Heart left ventricle (tissue), 16 donors: ENCODE measurements around the gene MKLN1. TPM values are rescaled to one million over a fixed set of nuclear protein-coding genes. Genes with fewer than 3 reads are reported as not detected.

Source experiments
- ATAC-seq, 4 donors: fragments of 200-7000 bp; cut with Tn5 transposase; one replicate each; pipeline ENCODE4 v1.9.1; 2020 to 2022; ENCODE audit warnings: moderate library complexity in 4 of 4, mild to moderate bottlenecking in 3 of 4, moderate number of reproducible peaks in 1 of 4
- DNase-seq, 5 donors: peaks; one replicate each; pipeline ENCODE4 v3.0.0-alpha.2; 2020
- H3K27ac ChIP-seq, 12 donors: fragments of 200-600 bp; sonication (generic) in 4 of 12; one replicate each; pipeline versions ENCODE4 v1.5.0 to v1.8.0; 2016 to 2022; ENCODE audit warnings: mild to moderate bottlenecking in 2 of 12
- H3K27me3 ChIP-seq, 9 donors: fragments of 200-600 bp; sonication (generic) in 2 of 9; one replicate each; pipeline versions ENCODE4 v1.5.1 to v1.8.0; 2016 to 2022; ENCODE audit warnings: mild to moderate bottlenecking in 3 of 9
- H3K36me3 ChIP-seq, 9 donors: fragments of 200-600 bp; sonication (generic) in 2 of 9; one replicate each; pipeline versions ENCODE4 v1.5.0 to v1.8.0; 2018 to 2022; ENCODE audit warnings: mild to moderate bottlenecking in 2 of 9
- H3K4me1 ChIP-seq, 12 donors: fragments of 200-600 bp; sonication (generic) in 4 of 12; one replicate each; pipeline versions ENCODE4 v1.5.0 to v1.8.0; 2016 to 2022; ENCODE audit warnings: mild to moderate bottlenecking in 3 of 12
- H3K4me3 ChIP-seq, 12 donors: fragments of 200-600 bp; sonication (generic) in 4 of 12; one replicate each; pipeline versions ENCODE4 v1.5.0 to v1.8.0; 2017 to 2022; ENCODE audit warnings: mild to moderate bottlenecking in 9 of 12, moderate library complexity in 4 of 12
- H3K9me3 ChIP-seq, 12 donors: fragments of 200-600 bp; sonication (generic) in 4 of 12; one replicate each; pipeline versions ENCODE4 v1.5.0 to v1.8.0; 2016 to 2022; ENCODE audit warnings: mild to moderate bottlenecking in 1 of 12
- POLR2A ChIP-seq, 2 donors: fragments of 450-650 bp; IDR thresholded peaks; one replicate each; pipeline ENCODE4 v1.6.1; 2017; ENCODE audit warnings: antibody characterized with exemption in 2 of 2, mild to moderate bottlenecking in 2 of 2, moderate library complexity in 2 of 2
- WGBS, 4 donors: extraction: QIAGEN DNeasy Blood & Tissue Kit in 2 of 4; methylation state at CpG; one replicate each; pipeline versions ENCODE4 v1.1.5 to v1.1.7; 2013 to 2018; 5-methylcytosine and 5-hydroxymethylcytosine counted together
- intact Hi-C, 10 donors: fragments of 100-400 bp; cut with DNase I; formaldehyde crosslinking; loops; one replicate each; pipeline versions ENCODE4 v1.11.1 to v1.14.2; 2022
- polyA plus RNA-seq, 2 donors: library from polyadenylated mRNA; stranded (reverse); fragments of 200-250 nt; gene quantifications; one replicate each; pipeline ENCODE4 v1.2.3, GENCODE V29; 2013
- total RNA-seq, 9 donors: library from RNA; depleted of rRNA in 2 of 9; stranded (reverse); fragments of >200 nt in 2 of 9; fragmentation: NEBNext Ultra II Directional in 3 of 9; extraction: Animal tissue kit (Norgen Biotek cat#: 25700) in 3 of 9; gene quantifications; one replicate each; pipeline versions ENCODE4 v1.1.0 to v1.2.4, GENCODE V29; 2016 to 2023
- TF ChIP-seq, protein P1 (sequence below), 12 donors: fragments of 200-600 bp; sonication (generic) in 4 of 12; IDR thresholded peaks; one replicate each; pipeline versions ENCODE4 v1.5.0 to v1.8.0; 2018 to 2022; ENCODE audit warnings: antibody characterized with exemption in 12 of 12, mild to moderate bottlenecking in 5 of 12
- donor health status: ischemic (EF 13 %, LVEDD 7.1; RV severe dilation, severe dysfunction).
- donor health status: healthy with polysubstance abuse.
- donor health status: DM: no; HTN: yes; CAD: no.
- donor health status: DM: no; HTN: no; CAD: no.
- donor health status: ischemic (EF 25% LVEDD 6.9; RV normal size, moderate dysfunction).
- donor health status: ischemic (EF 25% LVEDD 5.7; RV mildly dilated, moderate dysfunction).
- donor health status: healthy.
- donor health status: DM: yes; HTN: yes; CAD: no.
- donor health status: ischemic (EF 35%, LVEDD 5.7; RV mildly dilated, moderate dysfunction).
- donor health status: nonischemic (EF 11% LVEDD 7.7; RV severe dilation, severe dysfunction).
- donor health status: DM: yes; HTN: yes; CAD: no.
- donor health status: PGD.
- donor health status: ischemic (EF 29% LVEDD 5.4; RV normal size, mild dysfunction).
- donor health status: nonischemic (EF 23%, LVEDD 6.1; RV moderate dilation, normal function).

MKLN1 gene
- total and polyA plus RNA-seq, 11 donors: 11.5 to 49.7 (median 37.6) TPM

DNA sequence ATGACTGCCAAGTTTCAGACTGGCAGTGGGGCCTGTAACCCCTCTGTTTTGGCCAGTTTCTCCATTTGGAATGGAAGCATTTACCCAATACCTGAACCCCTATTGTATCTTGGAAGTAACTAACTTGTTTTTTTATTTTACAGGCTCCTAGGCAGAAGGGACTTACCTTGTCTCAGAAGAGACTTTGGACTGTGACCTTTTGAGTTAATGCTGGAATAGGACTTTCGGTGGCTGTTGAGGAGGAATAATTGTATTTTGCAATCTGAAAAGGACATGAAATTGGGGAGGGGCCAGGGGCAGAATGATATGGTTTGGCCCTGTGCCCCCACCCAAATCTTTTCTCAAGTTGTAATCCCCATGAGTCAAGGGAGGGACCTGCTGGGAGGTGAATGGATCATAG is 20.0 kb upstream of the MKLN1 start:
- 95 to 100% (median 99%) methylated on average over 1 of the region's 1 CpG for WGBS, 4 donors
- TF ChIP-seq POLR2A (IDR thresholded peaks at IDR 0.05): no peak
- TF ChIP-seq, protein P1, sequence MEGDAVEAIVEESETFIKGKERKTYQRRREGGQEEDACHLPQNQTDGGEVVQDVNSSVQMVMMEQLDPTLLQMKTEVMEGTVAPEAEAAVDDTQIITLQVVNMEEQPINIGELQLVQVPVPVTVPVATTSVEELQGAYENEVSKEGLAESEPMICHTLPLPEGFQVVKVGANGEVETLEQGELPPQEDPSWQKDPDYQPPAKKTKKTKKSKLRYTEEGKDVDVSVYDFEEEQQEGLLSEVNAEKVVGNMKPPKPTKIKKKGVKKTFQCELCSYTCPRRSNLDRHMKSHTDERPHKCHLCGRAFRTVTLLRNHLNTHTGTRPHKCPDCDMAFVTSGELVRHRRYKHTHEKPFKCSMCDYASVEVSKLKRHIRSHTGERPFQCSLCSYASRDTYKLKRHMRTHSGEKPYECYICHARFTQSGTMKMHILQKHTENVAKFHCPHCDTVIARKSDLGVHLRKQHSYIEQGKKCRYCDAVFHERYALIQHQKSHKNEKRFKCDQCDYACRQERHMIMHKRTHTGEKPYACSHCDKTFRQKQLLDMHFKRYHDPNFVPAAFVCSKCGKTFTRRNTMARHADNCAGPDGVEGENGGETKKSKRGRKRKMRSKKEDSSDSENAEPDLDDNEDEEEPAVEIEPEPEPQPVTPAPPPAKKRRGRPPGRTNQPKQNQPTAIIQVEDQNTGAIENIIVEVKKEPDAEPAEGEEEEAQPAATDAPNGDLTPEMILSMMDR (IDR thresholded peaks at IDR 0.05): no peak
- Histone ChIP-seq H3K4me1 (peaks cover 0 to 9% (median 6%) of the 10 kb centered on the region in 12 donors), H3K9me3 (peaks cover 0 to 14% (median 0%) of the 10 kb centered on the region in 12 donors), H3K4me3 (no peak overlapping the region), H3K27me3 (no peaks in the 10 kb centered on the region), H3K27ac (no peak overlapping the region), H3K36me3 (no peaks in the 10 kb centered on the region)
- ATAC-seq: no peak
- intact Hi-C loops: loop anchor here in 5 of 10 donors (5.0 to 10.0 kb wide), 6 partner anchors 203 to 413 kb away; no protein-coding TSS in a partner anchor
- DNase-seq: no peak

DNA sequence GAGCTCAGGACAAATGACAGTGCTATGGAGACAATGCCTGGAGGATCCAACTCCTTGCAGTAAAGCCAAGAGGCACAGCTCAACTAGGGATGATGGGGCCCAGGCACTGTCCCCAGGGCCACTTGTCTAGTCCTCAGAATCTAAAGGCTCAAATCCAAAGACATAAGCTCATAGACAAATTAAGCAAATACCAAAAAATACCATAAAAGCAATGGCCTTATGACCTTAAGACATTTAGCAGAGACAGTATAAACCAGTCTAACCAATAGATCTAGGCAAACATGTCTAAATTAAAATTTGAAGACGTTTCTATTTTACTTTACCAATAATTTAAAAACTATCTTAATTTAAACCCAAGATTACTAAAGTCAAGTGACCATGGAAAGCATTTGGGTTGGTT is 14.8 kb upstream of the MKLN1 start:
- no peak for DNase-seq
- Histone ChIP-seq H3K9me3 (peaks cover 0 to 14% (median 0%) of the 10 kb centered on the region in 12 donors), H3K4me1 (no peaks in the 10 kb centered on the region), H3K36me3 (no peaks in the 10 kb centered on the region), H3K4me3 (no peak overlapping the region), H3K27ac (no peak overlapping the region), H3K27me3 (no peaks in the 10 kb centered on the region)
- no peak for TF ChIP-seq POLR2A (IDR thresholded peaks at IDR 0.05)
- TF ChIP-seq, protein P1 (IDR thresholded peaks at IDR 0.05): no peak
- 51 to 60% (median 55%) methylated on average over 1 of the region's 1 CpG for WGBS, 4 donors
- ATAC-seq: no peak
- intact Hi-C loops: no loop called here

DNA sequence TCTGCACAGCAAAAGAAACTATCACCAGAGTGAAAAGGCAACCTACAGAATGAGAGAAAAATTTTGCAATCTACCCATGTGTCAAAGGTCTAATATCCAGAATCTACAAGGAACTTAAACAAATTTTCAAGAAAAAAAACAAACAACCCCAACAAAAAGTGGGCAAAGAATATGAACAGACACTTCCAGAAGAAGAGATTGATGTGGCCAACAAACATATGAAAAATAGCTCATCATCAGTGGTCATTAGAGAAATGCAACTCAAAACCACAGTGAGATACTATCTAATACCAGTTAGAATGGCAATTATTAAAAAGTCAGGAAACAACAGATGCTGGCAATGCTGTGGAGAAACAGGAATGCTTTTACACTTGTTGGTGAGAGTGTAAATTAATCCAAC is 7.1 kb upstream of the MKLN1 start:
- no peak for ATAC-seq
- no peak overlapping the region for H3K4me3 ChIP-seq
- no peaks in the 10 kb centered on the region for H3K4me1 ChIP-seq
- H3K36me3 ChIP-seq: peaks cover 0 to 7% (median 0%) of the 10 kb centered on the region in 9 donors
- no peak overlapping the region for H3K27ac ChIP-seq
- peaks cover 0 to 7% (median 0%) of the 10 kb centered on the region in 12 donors for H3K9me3 ChIP-seq
- no peaks in the 10 kb centered on the region for H3K27me3 ChIP-seq
- intact Hi-C loops: loop anchor here in 5 of 10 donors (10.0 kb wide), 4 partner anchors 84 to 426 kb away; no protein-coding TSS in a partner anchor
- DNase-seq: no peak
- TF ChIP-seq, protein P1 (IDR thresholded peaks at IDR 0.05): no peak
- no peak for TF ChIP-seq POLR2A (IDR thresholded peaks at IDR 0.05)

DNA sequence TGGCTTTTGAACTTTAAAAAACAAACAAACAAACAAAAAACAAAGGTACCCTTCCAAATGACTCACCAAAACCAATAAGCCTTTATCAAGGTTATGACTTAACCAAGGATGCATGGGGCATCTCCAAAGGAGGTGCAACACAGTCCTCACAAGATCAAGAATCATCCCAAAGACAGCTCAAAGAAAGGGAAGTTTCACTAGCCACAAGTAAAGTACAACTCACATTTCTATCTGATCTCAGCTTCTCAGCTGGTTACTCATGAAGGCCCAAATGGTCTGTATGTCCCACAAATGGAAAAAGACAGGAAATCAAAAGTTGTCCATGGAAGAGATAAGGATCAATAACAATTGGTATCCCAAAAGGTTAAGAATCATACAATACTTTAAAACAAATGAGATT is 6.0 kb upstream of the MKLN1 start:
- Histone ChIP-seq H3K36me3 (peaks cover 0 to 7% (median 0%) of the 10 kb centered on the region in 9 donors), H3K9me3 (peaks cover 0 to 7% (median 0%) of the 10 kb centered on the region in 12 donors), H3K4me3 (no peak overlapping the region), H3K4me1 (peaks cover 0 to 6% (median 2%) of the 10 kb centered on the region in 12 donors), H3K27me3 (no peaks in the 10 kb centered on the region), H3K27ac (no peak overlapping the region)
- DNase-seq (no peak), ATAC-seq (no peak)
- TF ChIP-seq, protein P1 (IDR thresholded peaks at IDR 0.05): no peak
- TF ChIP-seq POLR2A (IDR thresholded peaks at IDR 0.05): no peak
- intact Hi-C loops: loop anchor here in 5 of 10 donors (10.0 kb wide), 4 partner anchors 83 to 427 kb away; no protein-coding TSS in a partner anchor
